NCI-H460 (cell line): ENCODE data around the gene ZNF566. TPM values are rescaled to one million over a fixed set of nuclear protein-coding genes. Genes with fewer than 3 reads are reported as not detected.
"Not testable (repeated sequence)": the region's sequence is repeated elsewhere in the genome, so short reads cannot be mapped to it uniquely, and the experiment has no call there.

ENCODE experiments used
- DNase-seq: peaks from one replicate; pipeline ENCODE4 v3.0.0-alpha.2; 2016; ENCODE audit warnings: low read depth; ENCODE audit errors: extremely low read depth
- polyA plus RNA-seq: library from polyadenylated mRNA; depleted of rRNA; stranded (reverse); fragments of >200 nt; gene quantifications from 2 replicates; pipeline ENCODE4 v1.2.3, GENCODE V29; 2014; cell fraction: nucleus; rRNA removed
- total RNA-seq: library from RNA; depleted of rRNA; stranded (reverse); fragments of >200 nt; shearing (Covaris generic); gene quantifications from 2 replicates; pipeline ENCODE4 v1.2.3, GENCODE V29; 2014; rRNA removed

Gene ZNF566
- total RNA-seq, result 8.6 and 16.5 TPM in 2 replicates
- polyA plus RNA-seq, result 11.1 and 19.8 TPM in 2 replicates

DNA sequence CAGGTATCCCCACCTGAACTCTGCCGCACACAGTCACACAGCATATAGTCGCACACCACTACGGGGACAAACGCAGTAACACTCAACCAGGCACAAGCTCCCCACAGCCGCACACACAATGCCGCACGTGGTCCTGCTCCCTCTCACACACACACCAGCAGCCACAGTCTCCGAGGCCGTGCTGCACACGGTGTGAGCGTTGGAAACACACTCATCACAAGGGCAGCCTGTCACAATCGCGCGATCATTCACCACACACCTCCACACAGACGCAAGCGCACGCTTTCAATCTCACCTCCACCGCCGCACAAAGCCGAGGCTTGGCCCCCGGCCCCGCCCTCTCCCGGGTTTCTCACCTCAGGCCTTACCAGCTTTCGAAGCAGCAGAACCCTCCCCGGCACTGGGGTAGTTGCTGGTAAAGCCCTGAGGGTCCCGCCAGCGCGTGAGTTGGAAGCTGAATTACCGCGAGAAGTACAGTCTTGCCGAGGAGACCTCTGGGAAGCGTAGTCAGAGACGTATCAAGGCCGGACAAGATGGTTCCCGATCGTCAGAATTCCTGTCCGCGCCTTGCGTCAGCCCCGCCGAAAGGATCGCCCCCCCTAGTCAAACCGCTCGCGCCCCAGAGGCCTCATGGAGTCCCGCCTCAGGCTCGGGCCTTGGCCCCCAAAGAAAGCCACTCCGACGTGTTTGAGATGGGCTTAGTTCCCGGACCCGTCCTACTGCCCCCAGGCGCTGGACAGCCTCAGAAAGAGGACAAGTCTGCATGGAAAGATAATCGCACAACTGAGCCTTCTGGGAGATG lies at the start of gene ZNF566:
TSS of gene ZNF566 (minus strand) at position 444 of the 802 bp plus-strand sequence. CDS start 13,004 bp downstream, outside the sequence.
- DNase-seq, result peak; percentile 93

DNA sequence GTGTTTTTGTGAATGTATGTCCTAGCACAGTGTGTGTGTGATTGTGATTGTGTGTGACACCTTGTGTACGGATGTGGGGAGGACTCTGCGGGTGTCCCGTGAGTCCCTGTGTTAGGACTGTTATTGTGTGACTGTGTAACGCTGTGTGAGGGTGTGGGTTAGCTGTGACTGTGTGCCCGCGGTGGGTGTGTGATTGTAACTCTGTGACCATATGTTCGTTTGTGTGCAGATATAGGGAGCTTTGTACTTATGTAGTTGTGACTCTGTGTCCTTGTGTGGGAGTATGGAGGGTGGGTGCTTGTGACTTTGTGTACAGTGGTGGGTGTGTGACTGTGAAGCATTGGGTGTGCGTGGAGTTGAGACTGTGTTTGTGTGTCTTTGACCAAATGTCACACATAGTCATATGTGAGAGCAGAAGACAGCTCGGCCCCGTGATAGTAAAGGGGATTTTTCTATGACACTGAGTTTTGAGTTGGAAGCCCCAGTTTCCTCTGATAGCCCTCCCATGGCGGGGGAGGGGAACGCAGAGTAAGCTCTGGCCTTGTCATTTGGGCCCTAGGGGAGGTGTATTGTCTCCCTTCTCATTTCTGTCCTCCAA lies 39.7 kb upstream of the ZNF566 start:
- DNase-seq, result no peak

DNA sequence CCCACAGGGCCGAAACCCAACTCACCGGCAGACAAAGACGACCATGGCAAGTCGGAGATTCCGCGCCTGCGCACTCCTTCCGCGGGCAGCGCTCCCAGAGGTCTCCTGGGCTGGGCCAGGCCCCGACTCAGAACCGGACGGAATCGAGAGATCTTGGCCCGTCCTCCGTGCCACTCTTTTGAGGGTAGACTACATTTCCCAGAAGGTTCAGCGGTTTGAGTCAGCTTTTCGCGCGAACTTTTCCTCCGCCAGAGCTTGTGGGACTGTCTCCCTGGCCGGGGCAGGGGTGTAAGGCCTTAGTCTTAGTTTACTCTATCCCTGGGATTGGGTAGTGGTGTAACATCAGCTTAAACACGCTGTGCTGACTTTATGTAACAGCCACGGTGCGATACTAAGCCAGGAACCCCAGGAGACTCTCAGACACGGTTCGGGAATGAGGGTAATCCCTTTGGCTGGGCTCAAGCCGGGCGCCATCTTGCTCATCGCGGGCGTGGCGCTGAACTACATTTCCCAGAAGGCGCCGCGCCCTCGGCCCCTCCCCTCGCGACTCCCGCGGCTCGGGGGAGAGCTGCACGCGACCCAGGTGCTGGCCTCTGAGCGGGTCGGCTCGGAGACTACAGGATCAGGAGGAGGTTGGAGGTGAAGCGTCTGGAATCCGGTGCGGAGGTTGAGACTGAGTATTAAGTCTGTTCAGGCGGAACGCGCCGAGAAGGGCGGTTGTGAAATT lies 39.0 kb upstream of the ZNF566 start, which contains the start of gene ZNF260:
TSS of gene ZNF260 (minus strand) at position 78 of the 727 bp plus-strand sequence. CDS start 13,033 bp downstream, outside the sequence.
- DNase-seq, result peak; percentile 92

DNA sequence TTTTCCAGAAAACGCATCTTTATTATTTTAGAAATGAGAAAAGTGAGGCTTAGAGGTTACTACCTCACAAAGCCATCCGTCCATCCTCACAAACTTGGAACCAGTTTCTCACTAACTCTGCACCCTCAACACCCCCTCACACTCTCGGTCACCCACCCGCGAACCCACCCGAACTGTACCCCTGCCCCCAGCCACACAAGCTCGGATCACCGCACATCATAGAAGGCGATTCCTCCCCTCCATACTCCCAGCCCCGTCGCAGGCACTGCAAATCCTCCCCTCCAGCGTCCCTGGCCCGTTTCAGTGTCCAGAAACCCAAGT lies 38.5 kb upstream of the ZNF566 start:
- no peak for DNase-seq

DNA sequence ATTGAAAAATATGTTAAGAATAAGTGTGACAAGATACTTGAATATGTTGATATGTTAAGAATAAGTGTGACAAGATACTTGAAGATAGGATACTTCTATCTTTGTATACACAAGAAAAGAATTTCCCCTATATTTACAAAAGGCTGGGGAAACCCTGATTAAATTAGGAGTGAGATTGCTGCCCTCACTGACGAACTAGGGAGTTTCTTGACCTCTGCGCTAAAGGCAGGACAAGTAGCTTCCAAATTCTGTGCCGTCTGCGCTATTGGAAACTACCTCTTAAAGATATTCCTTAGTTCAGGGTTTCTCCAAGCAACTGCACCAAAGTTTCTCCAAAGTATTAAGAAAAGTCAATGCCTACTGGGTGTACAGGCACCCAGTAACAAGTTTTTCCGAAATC lies 38.0 kb upstream of the ZNF566 start:
- no peak for DNase-seq

DNA sequence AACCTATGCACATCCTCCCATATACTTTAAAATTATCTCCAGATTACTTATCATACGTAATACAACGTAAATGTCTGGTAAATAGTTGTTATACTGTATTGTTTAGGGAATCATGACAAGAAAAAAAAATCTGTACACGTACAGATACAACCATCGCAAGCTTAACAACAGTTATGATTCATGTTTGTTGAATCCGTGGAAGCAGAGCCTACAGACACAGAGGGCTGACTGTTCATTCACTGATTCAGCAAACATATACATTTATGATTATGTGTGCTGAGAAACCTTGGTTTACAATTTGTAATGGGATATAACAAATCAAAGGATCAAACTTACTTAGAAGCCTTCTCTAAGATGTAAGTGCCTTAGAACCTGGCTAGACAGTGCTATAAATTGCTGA lies 37.2 kb upstream of the ZNF566 start:
- no peak for DNase-seq

DNA sequence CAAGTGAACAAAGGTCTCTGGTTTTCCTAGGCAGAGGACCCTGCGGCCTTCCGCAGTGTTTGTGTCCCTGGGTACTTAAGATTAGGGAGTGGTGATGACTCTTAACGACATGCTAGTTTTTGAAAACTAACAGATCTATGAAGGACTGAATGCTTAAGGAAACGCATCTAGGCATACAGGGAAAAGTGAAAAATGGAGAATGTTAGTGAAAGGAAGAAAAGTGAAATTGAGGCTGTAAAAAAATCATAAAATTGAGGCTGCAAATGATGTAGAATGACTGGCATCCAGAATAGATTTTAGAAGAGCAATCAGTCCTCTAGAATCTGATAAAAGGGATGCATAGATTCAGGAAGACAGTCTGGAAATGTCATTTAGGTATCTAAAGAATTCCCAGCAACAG lies 35.3 kb upstream of the ZNF566 start:
- DNase-seq, result no peak

DNA sequence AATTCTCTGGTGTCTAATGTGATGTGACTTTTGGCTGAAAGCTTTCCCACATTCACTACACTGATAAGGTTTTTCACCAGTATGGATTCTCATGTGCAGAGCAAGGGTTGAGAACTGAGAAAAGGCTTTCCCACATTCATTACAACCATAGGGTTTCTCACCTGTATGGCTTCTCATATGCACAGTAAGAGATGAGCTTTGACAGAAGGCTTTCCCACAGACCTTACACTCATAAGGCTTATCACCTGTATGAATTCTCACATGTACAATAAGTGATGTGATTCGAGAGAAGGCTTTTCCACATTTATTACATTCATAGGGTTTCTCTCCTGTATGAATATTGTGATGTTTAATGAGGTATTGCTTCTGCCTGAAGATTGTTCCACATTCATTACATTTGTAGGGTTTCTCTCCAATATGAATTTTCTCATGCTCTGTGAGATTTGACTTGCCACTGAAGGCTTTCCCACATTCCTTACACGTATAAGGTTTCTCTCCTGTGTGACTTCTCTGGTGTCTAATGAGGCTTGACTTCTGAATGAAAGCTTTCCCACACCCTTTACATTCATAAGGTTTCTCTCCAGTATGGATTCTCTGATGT lies 24.8 kb upstream of the ZNF566 start:
- no peak for DNase-seq

DNA sequence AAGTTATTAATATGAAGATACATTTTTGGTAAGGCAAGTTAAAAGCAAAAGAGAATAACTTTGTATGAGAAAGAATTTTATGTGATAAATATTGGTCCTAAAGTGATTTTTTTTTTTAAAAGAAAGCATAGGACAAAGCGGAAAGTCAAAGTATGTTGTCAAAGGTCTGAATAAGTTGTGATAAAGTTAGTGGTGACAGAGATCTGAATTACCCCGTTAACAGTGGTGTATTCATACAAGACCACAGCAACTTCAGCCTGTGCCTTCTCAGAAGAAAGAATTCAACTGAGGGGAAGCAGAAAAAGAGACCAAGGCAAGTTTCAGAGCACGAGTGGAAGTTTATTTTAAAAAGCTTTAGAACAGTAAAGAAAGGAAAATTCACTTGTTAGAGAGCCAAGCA lies 19.0 kb upstream of the ZNF566 start:
- DNase-seq, result no peak

DNA sequence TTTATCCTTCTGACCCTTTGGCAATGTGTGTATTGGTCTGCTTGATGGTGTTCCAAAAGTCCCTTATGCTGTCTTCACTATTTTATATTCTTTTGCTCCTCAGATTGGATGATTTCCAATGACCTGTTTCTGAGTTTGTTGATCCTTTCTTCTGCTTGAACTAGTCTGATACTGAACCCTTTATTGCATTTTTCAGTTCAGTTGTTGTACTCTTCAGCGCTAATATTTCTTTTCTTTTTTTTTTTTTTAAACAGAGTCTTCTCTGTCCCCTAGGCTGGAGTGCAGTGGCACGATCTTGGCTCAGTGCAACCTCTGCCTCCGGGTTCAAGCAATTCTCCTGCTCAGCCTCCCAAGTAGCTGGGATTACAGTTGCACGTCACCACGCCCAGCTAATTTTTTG lies 12.6 kb upstream of the ZNF566 start:
- DNase-seq, result no peak

DNA sequence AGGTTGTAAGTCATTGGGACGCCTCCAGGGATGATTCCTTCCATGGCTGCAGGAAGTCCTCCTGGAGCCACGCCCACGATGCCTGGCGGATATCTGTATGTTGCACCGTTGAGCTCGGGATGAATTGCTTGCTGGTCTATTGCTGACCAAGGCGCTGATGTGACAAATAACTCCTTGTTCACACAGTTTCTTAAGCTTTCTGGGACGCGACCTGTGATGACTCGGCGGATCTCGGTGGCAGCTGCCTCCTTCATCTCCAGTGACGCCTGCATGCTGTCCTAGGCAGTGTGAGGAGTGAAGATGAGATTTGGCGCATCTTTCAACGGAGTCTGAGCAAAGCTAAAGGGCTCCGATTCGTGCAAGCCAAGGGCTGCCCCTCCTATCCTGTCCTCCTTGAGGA lies 7.6 kb upstream of the ZNF566 start:
- no peak for DNase-seq

DNA sequence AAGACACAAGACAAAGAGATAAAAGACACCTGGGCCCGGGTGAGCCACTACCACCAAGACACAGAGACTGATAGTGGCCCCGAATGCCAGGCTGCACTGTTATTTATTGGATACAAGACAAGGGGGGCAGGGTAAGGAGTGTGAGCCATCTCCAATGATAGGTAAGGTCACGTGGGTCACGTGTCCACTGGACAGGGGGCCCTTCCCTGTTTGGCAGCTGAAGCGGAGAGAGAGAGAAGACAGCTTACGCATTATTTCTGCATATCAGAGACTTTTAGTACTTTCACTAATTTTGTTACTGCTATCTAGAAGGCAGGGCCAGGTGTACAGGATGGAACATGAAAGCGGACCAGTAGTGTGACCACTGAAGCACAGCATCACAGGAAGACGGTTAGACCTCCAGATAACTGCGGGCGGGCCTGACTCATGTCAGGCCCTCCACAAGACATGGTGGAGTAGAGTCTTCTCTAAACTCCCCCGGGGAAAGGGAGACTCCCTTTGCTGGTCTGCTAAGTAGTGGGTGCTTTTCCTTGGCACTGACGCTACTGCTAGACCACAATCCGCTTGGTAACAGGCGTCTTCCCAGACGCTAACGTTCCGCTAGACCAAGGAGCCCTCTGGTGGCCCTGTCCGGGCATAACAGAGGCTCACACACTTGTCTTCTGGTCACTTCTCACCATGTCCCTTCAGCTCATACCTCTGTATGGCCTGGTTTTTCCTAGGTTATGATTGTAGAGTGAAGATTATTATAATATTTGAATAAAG lies 3.5 kb upstream of the ZNF566 start:
- peak; percentile 31 for DNase-seq

DNA sequence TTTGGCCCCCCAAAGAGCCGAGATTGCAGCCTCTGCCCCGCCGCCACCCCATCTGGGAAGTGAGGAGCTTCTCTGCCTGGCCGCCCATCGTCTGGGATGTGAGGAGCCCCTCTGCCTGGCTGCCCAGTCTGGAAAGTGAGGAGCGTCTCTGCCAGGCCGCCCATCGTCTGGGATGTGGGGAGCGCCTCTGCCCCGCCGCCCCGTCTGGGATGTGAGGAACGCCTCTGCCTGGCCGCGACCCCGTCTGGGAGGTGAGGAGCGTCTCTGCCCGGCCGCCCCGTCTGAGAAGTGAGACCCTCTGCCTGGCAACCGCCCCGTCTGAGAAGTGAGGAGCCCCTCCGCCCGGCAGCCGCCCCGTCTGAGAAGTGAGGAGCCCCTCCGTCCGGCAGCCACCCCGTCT lies 1.5 kb upstream of the ZNF566 start:
- DNase-seq, result not testable (repeated sequence)

DNA sequence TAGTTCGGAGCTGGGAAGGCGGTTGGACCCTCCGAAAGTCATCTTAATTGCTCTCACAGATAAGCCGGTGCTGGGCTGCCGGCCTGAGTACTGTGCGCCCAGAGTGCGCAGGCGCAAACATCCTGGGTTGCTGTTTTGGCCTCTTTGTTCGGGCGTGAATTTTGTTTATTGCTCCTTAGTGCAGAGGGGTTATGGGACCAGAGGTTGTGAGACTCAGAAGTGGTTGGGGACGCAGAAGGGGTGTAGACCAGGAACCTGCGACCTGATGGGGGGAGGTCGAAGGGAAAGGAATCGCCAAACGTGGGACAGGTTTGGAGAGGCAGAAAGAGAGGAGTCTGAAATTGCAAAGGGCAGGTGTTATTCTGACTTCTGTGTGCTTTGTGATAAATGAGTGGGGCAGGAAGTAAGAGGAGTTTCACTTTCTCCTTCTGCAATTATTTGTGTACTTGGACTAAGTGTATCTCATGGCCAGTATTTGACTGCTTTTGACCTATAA lies 607 bp upstream of the ZNF566 start:
- peak; percentile 81 for DNase-seq

DNA sequence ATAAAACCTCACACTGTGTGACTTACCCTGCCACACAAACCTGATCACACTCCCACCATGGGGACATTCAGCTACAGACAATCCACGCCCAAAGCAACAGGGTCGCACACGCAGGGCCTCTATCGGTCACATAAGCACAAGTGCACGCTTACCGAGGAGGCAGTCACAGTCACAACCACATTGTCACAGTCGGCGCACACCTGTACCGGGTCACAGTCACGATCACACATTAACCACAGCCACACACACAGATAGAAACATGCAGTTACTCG lies 579 bp downstream of the ZNF566 start:
- DNase-seq, result no peak

DNA sequence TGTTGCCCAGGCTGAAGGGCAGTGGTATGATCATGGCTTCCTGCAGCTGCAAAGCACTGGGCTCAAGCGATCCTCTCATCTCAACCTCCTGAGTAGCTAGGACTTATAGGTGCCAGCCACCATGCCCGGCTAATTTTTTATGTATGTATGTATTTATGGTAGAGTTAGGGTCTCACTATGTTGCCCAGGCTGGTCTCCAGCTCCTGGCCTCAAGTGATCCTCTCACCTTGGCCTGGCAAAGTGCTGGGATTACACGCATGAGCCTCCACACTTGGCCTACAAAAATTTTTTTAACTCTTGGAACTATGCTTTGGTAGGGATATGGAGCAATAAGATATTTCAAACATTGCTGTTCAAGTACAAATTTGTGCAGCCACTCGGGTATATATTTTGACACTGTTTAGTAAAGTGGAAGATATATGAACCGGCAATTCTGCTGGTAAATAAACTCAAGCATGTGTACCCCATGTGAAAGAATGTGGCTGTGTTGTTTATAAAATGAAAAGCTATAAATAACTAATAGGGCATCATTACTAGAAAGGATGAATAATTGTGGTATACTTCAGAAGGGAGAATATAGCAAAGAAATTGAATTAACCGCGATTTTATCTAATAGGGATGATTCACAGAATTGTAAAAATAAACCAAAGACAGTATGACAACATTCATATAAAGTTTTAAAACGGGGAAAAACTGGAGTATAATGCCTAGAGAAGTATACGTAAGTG lies 1.1 kb downstream of the ZNF566 start:
- no peak for DNase-seq

DNA sequence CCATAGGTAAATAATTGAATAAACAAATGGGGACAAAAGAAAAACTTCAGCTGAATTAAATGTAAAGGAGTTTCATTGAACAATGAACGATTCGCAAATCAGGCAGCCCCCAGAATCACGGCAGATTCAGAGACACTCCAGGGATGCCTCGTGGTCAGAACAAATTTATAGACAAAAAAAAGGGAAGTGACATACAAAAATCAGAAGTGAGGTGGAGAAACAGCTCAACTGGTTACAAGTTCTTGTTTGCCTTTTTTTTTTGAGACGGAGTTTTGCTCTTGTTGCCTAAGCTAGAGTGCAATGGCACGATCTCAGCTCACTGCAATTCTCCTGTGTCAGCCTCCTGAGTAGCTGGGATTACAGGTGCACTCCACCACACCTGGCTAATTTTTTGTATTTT lies 5.7 kb downstream of the ZNF566 start:
- DNase-seq, result no peak

DNA sequence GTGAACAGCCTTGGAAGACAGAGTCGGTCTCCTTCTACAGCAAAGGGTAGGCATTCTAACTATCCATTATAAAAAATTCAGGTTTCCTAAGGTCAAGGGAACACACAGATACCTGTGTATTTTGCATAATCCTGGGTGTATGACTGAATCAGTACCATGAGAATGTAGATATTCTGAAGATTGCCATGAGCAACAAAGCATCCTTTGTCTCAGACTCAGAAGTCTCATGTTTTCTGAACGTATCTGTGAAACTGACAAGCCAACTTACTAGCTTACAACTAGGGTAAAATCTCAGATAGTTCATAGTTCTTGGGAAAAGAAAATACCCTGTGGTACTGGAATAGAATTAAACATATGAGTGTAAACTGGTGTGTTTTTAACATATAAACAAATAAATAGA lies 6.5 kb downstream of the ZNF566 start:
- no peak for DNase-seq

DNA sequence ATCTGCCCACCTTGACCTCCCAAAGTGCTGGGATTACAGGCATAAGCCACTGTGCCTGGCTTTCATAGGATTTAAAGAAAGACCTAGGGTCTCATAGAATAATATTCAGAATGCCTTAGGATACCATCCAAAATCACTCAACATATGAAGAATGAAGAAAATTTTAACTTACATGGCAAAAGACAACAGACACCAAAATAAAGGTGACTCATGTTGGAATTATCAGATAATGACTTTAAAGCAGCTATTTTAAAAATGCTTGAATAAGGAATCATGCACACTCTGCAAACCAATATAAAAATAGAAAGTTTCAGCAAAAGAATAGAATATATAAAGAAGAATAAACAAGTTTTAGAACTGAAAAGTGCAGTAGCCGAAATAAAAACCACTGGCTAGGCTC lies 29.3 kb downstream of the ZNF566 start:
- no peak for DNase-seq

DNA sequence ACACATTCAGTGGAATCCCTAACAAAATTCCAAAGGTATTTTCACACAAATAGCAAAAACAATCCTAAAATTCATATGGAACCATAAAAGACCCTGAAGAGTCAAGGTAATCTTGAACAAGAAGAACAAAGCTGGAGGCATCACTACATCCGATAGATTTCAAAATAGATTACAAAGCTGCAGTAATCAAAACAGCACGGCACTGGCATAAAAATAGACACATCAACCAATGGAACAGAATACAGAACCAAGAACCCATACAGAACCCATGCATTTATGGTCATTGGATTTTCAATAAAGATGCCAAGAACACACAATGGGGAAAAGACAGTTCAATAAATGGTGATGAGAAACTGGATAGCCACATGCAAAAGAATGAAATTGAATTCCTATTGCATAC lies 32.5 kb downstream of the ZNF566 start:
- DNase-seq, result no peak
